Upper lobe of left lung (tissue), 4 donors: ENCODE results near the gene HNF1A.

ENCODE experiments used
- CTCF ChIP-seq, 6 experiments: fragments of 450-650 bp in 4 of 6; fragments of 200-600 bp in 2 of 6; sonication (generic) in 2 of 6; IDR thresholded peaks; one replicate each; pipeline ENCODE4 v1.5.1; 2016 to 2019; ENCODE audit warnings: antibody characterized with exemption in 6 of 6
- POLR2A ChIP-seq, 4 donors: fragments of 450-650 bp; IDR thresholded peaks; one replicate each; pipeline ENCODE4 v1.5.1; 2016 to 2017; ENCODE audit warnings: antibody characterized with exemption in 4 of 4, mild to moderate bottlenecking in 2 of 4
- POLR2AphosphoS5 ChIP-seq, 2 donors: sonication (generic); formaldehyde crosslinking; IDR thresholded peaks; one replicate each; pipeline ENCODE4 v1.5.1; 2017; ENCODE audit warnings: antibody characterized with exemption in 2 of 2

GRCh38 chr12:120962532-120963020, 15.8 kb upstream of the HNF1A start:
- TF ChIP-seq POLR2A (IDR thresholded peaks at IDR 0.05) (no peak), CTCF (IDR thresholded peaks at IDR 0.05) (no peak), POLR2AphosphoS5 (IDR thresholded peaks at IDR 0.05) (no peak)
